GM12872 (cell line): Measurements from ENCODE around the gene PFKM.

Experiments
- TF ChIP-seq, protein P1 (sequence below): IDR thresholded peaks from 3 replicates; pipeline ENCODE4 v1.5.1; 2011; ENCODE audit warnings: low read depth, mild to moderate bottlenecking, low read length, moderate library complexity; ENCODE audit not compliant: insufficient read depth

PFKM gene

DNA sequence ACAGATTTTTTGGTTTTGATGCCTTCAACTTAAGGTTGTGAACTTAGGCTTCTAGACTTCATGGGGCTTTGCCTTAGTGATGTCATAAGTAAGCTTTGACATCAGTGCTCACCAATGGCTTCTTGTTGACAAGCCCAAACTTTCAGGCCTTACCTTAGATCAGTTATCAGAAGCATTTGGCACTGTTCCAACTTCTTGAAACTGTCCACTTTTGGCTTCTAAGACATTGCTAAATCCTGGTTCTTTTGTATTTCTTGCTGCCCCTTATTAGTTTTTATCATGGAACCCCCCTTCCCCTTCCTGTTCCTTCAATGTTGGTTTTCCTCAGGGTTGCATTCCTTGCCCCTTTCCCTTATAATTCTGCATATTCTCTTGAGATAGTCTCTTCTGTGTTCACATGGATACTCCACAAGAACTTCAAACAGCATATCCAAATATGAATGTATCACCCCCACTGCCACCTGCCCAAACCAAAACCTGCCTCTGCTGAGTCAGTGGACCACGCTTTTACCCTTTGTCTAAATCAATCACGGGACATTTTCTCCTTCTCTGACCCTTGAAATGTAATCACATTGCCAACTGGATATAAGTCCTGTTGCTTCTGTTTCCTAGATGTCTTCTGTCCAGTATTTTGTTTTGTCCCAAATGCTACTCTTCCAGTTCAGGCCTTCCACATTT lies 7.9 kb downstream of the PFKM start:
- TF ChIP-seq, protein P1, sequence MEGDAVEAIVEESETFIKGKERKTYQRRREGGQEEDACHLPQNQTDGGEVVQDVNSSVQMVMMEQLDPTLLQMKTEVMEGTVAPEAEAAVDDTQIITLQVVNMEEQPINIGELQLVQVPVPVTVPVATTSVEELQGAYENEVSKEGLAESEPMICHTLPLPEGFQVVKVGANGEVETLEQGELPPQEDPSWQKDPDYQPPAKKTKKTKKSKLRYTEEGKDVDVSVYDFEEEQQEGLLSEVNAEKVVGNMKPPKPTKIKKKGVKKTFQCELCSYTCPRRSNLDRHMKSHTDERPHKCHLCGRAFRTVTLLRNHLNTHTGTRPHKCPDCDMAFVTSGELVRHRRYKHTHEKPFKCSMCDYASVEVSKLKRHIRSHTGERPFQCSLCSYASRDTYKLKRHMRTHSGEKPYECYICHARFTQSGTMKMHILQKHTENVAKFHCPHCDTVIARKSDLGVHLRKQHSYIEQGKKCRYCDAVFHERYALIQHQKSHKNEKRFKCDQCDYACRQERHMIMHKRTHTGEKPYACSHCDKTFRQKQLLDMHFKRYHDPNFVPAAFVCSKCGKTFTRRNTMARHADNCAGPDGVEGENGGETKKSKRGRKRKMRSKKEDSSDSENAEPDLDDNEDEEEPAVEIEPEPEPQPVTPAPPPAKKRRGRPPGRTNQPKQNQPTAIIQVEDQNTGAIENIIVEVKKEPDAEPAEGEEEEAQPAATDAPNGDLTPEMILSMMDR: no peak

DNA sequence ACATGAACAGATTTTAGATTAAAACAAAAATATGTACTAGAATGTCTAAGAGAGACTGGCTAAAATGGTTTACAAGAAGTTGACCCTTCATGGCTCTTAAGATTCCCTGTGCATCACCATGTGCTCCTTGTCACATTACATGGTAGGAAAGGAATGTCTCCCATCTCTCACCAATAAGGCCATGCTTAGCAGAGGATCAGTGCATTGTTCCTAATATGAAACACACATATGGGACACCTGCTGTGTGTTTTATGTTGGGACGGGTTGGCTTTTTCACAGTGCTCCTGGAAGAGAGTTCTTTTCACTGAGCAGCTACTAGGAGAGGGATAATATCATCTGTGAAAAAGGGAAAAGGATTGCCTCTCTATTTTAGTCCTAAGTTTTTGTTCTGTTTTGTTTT lies 9.6 kb downstream of the PFKM start:
- TF ChIP-seq, protein P1: no peak

DNA sequence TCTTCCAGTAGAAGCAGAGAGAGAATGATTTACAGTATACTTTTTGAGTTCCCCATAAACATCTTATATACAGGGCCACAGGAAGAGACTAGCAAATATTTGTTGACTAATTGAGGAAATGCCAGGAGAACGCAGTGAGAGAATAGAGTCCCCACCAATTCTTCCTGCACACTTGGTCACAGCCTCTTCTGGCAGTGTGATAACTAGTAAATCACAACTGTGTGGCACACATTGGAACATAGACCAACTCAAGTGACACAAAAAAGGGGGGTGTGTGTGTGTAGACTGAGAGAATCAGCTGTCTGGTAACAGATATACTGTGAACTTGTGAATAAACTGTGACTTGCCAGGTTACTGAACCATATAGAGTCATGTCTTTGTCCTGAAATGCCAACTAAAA lies 10.2 kb downstream of the PFKM start:
- TF ChIP-seq, protein P1: no peak

DNA sequence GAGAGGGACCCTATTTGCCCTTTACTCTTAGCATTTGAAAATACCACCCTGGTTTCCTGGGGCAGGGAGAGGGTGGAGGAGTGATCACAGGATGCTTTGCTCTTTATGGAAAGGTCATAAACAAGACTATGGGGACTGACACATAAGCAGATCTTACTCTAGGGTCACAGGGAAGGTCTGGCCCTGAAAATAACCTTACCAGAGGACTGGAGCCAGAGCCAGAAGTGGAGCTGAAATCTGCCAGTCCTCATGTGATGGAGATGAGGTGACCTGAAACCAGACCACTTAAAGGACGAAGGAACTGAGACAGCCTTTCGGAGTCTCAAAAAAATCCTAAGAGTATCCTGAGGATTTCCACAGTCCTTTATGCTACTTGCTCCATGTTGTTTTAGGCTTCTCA lies 12.4 kb downstream of the PFKM start:
- TF ChIP-seq, protein P1: no peak

DNA sequence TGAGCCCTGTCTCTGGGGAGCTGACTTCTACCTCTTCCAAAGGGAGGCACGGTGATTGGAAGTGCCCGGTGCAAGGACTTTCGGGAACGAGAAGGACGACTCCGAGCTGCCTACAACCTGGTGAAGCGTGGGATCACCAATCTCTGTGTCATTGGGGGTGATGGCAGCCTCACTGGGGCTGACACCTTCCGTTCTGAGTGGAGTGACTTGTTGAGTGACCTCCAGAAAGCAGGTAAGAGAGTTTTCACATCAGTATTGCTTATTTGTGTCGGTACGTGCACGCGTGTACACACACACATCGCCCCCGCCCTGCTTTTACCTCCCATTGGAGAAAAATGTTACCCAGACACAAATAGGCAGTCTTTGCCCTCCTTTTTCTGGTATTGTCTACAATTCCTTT lies 13.7 kb downstream of the PFKM start:
- TF ChIP-seq, protein P1: no peak

DNA sequence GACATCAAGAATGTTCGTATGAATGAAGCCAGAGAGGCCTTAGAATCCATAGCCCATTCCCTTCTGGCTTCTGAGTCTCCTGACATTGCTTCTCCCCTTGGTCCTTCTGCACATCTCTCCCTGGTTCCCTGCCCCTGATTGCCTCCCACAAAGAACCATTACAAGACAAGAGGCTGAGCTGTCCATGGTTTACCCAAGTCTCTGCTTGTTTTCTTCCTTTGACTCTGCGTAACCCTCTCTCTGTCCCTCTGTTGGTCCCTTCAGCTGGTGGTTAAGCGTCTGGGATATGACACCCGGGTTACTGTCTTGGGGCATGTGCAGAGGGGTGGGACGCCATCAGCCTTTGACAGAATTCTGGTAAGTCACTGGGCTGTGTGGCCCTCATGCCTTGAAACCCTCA lies 15.9 kb downstream of the PFKM start:
- TF ChIP-seq, protein P1: no peak

DNA sequence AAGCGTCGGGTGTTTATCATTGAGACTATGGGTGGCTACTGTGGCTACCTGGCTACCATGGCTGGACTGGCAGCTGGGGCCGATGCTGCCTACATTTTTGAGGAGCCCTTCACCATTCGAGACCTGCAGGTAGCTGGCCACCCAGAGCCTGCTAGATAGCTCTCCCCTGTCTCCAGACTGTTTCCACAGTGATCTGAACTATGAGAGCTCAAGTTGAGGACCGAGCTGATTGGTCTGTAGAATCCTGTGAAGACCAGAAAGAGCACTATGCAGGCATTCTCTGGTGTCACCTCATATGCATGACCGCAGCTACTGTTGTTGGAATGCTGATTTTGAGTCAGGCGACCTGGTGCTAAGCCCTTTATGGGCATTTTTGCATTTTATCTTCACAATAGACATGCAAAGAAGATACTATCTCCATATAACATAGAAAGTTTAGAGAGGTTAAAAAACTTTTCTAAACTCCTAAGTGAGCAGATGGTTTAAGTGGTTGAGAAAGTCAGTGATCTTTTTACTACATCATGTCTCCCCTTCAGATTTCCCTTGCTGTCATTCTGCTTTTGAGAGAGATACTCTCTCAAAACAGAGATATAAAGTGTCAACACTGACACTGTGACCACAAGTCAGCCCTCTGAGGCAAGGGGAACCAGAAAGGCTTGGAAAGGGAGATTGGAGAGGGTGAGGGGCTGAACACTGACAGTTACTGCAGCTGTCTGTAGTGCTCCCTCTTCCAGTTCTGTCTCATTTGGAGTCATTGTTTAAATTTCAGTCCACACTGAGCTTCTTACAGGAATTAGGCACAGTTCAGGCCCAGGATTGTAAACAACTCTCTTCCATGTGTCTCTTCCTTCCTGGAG lies 23.9 kb downstream of the PFKM start:
- TF ChIP-seq, protein P1: no peak
